HG02610 (cell line): ENCODE measurements around the gene CD99L2.
A peak's percentile ranks its signal among the peaks of the same experiment; 100 is the strongest.

Experiments
- ATAC-seq: cut with Tn5 transposase; IDR thresholded peaks from one replicate; pipeline ENCODE4 v1.9.1; 2021; ENCODE audit warnings: mild to moderate bottlenecking, moderate library complexity; ENCODE audit not compliant: unreplicated experiment

The CD99L2 gene, protein sequence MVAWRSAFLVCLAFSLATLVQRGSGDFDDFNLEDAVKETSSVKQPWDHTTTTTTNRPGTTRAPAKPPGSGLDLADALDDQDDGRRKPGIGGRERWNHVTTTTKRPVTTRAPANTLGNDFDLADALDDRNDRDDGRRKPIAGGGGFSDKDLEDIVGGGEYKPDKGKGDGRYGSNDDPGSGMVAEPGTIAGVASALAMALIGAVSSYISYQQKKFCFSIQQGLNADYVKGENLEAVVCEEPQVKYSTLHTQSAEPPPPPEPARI

DNA sequence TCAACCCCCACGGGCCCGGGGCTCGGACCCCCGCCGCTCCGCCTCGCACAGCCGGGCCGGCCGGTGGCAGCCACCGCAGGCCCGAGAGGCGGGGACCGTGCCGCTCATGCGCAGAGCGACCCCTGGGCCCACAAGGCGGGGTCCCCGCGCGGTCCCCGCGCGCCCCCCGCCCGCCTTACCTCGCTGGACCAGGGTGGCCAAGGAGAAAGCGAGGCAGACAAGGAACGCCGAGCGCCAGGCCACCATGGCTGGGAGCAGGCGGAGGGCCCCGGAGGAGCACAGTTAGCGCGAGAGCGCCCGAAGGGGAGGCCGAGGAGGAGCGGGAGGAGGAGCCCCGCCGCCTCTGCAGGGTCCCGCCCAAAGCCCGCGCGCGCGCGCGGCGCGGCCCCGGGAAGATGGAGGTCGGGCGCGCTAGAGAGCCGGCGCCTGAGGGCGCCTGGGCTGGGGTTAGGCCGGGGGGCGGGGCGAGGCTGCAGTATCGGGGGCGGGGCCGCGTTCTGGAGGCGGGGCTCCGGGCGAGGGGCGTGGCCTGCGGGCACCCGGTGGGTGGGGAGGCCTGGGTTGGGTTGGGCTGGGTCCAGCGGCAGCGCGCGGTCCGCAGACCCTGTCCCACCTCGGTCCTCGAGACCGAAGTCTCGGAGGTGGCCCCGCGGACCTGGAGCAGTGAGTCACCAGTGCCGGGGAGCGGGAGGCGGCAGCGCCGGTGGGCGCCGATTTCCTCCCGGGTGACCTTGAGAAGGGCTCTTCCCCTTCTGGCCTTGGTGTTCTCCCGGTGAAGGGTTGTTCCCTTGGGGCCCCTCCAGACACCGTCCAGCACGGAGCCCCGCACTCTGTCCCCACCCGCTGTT, at the start of gene CD99L2:
Gene CD99L2, minus strand, starts transcription at position 326 of the 848 bp plus-strand sequence. Its CDS starts 80 bp downstream, at position 246.
- peak; percentile 92 for ATAC-seq

DNA sequence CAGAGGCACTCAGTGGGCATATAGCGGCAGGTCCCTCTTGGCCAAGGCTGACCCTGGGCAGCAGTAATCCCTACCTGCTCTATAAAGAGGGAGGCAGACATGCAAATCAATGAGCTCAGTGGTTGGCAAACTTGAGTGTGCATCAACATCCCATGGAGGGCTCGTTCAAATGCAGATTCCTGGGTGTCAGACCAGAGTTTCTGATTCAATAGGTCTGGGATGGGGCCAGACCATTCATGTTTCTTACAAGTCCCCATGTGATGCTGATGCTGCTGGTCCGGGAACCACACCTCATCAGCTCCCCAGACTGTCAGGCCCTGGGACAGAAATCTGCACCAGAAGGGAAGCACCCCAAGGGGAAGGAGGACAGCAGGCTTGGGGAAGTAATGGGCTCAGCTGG, 45.8 kb upstream of the CD99L2 start:
- ATAC-seq, result no peak

DNA sequence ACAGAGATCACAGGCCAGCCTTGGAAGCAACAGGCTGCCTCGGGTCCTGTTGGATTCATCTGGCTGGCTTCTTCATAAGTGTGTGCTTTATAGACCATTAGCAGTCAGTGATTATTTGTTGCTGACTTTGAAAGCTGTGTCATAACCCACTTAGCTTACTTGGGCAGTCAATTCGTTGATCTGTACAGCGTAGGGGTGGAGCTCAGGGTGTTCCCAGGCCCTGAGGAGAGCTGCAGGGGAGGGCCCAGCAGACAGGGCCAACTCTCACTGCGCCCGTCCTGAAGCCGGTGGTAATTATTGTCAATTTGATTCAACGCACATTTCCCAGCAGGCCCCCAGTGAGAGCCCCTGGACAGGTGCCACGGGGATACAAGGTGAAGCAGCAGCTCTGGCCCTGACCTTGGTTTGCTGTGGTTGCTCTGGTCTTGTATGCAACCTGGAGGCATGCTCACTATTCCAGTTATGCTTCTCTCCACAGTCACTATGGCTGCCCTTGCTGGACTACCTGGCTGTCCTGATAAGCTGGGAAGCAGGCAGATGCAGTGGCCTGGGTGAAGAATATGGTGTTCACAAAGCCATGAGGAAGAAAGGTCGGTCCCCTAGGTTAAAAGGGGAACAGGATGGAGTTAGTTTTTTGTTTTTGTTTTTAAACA, 44.6 kb upstream of the CD99L2 start:
- no peak for ATAC-seq

DNA sequence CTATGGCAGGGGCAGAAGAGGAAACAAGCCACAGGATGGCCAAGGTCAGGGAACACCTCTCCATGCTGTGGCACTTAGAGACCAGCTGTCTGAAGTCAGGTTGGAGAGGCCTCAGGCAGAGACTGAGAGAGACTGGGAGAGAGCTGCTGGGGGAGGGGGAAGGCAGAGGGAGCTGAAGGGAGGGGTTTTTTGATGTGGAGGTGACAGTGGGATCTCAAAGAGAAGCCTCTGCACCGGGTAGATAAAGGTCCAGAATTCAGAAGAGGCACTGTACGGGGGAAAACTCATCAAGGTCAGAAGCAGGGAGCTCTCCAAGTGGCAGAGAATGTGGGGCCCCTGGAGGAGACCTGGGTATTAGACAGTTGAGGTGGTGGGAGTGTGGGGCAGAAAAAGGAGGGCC, 43.1 kb upstream of the CD99L2 start:
- ATAC-seq, result no peak

DNA sequence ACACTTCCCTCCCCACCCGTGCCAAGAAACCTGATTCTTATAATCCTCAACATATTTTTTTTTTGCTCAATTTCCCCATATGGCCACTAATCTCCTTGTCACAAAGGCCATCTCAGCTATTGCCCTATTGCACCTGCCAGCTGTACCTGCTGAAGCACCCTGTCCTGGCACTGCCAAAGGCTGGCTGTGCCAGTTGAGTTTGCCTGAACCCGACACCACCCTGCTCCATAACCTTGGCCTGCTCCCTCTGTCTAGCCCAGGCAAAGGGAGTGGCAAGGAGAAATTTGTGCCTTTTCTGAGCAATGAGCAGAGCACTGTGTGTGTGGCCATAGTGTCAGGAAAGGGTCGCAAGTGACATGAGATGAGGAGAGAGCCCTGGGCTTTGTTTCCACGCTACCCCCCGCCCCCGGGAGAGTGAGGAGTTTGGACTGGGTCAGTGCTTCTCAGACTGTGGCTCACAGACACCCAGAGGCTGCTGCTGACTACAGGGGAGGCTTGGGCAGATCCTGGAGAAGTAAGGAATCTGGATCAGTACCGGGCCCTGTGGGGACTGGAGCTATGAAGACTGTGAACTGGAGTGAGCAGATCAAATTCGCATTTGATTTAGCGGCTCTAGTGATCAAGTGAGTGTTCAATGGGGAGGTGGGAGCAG, 42.5 kb upstream of the CD99L2 start:
- ATAC-seq, result no peak

DNA sequence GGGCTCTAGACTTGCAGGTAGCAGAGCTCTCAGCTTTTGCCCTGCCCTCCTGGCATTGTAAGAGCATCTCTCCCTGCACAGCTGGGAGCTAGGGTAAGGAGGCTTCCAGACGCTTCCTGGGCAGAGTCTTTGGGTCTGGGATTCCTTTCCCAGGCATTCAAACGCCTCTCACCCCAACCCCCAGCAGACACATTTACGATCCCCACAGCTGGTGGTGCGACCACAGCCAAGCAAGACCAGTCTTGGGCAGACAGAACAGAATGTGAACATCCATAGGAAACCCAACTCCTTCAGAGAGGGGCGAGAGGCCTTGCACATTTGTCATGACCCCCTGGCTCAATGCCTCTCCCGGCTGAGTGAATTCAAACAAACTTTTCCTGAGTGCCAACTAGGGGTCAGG, 38.1 kb upstream of the CD99L2 start:
- ATAC-seq, result no peak

DNA sequence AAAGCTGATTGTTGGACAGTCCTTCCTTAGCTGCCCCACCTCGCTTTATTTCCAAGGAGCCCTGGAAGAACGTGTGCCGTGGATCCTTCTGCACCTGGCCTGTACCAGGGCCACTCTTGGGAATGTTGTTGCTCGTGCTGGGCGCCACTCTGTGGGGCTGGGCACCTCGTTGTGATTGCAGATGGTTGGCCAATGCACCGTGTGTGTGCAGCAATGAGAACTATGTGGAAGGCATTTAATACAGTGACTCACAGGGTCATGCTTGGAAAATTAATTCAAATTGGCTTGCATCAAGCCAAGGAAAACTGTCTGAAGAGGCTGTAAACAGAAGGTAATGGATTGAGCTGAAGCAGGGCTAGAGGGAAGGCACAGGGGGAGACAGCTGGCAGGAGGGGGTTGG, 37.0 kb upstream of the CD99L2 start:
- ATAC-seq, result no peak

DNA sequence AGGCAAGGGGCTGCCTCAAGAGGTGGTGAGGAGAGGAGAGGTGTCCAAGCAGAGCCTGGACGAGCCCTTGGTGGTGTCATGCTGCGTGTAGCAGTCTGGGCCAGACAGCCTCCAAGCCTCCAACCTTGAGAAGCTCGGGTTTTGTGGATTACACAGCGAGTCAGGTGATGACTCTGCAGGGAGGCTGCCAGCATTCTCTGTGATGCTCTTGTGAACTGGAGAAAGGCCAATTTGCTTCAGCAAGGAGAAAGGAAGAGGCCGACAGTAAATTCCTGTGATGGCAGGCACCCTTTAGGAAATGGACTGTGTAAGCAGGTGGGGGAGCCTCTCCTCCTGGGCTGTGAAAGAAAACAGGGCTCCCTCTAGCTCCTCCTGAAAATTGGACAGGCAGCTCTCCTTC, 36.0 kb upstream of the CD99L2 start:
- ATAC-seq, result no peak

DNA sequence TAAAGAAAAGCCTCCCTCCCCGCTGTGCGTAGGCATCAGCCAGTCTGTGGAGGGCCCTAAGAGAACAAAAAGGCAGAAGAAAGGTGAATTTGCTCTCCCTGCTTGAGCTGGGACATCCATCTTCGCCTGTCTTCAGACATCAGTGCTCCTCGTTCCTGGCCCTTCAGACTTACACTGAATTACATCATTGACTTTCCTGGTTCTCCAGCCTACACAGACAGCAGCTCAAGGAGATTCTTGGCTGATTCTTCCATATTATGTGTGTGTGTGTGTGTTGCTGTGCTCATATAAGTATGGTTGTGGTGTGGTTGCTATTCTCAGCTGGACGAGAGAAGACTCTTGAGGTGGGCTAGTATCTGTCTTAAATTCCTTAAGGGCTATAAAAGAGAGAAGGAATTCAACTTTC, 35.5 kb upstream of the CD99L2 start:
- ATAC-seq, result no peak

DNA sequence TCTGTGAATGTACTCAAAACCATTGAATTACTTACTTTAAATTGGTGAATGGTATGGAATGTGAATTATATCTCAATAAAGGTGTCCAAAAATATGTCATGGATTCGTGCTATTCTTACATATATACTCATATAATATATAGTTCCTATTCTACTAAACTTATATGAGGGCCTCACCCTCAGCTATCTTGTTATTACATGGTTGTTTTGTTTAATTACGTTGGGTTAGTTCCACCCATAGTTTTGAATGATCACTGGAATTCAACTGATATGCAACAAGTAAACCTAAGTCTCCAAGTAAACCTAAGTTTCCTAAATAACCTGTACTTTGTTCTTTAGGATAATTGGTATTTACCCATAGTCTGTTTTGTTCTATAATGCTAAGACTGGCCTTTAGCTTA, 30.6 kb upstream of the CD99L2 start:
- ATAC-seq, result no peak

DNA sequence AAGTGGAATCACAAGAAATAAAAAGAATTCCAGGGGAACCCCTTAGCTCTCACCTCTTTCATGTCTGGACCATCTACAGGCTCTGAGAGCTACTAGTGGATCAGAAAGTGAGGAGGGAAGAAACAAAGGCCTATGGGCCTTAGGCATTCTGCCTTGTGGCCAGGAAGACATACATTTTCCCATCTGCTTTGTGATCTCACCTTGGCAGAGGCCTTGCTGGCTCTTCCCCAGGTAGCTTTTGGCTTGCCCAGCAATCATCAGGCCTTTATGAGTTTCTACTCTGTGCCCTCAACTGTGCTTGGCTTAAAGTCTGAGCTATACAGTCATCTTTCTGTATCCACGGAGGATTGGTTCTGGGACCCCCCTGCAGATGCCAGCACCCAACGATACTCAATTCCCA, 28.3 kb upstream of the CD99L2 start:
- ATAC-seq, result no peak

DNA sequence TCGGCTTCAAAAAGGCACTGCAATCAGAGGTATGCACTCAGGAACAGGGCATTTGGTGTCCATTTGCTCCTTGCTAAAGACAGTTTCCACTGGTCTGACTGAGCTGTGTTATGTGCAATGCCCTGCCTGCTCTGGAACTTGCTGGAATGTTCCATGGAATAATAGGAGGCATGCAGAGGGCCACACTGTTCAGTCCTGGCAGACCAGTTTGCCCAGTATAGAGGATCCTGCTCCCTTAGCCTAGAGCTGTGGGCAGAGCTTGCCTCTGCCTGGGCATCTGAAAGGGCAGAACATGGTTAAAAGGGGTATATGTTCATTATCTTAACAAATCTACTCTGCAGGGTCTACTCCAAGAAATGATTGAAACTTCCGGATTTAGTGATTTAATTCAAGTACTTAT, 27.8 kb upstream of the CD99L2 start:
- ATAC-seq, result no peak

DNA sequence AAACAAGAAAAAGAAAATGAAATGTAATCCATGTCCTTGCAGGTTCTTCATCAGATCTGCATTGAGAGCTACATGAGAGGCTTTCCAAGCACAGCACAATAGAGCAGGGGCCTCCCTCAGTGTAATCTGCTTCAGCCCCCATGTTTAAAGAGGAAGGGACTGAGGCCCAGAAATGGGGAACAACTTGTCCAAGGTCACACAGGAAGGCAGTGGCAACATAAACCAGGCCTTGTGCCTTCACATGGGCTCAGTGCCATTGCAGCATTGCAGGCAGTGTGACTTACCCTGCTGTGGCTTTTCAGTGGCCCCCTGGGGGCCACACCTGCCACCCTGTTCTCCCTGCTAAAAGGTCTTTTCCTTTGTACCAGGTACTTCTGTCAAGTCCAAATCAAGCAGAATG, 20.9 kb upstream of the CD99L2 start:
- ATAC-seq, result no peak

DNA sequence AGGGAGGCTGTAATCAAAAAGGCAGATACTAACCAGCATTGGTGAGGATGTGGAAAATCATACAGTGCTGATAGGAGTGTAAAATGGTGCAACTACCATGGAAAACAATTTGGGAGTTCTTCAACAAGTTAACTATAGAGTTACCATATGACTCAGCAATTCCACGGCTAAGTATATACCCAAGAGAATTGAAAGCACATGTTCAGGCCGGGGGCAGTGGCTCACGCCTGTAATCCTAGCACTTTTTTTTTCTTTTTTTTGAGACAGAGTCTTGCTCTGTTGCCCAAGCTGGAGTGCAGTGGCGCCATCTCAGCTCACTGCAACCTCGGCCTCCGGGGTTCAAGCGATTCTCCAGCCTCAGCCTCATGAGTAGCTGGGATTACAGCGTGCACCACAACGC, 15.0 kb upstream of the CD99L2 start:
- ATAC-seq, result no peak

DNA sequence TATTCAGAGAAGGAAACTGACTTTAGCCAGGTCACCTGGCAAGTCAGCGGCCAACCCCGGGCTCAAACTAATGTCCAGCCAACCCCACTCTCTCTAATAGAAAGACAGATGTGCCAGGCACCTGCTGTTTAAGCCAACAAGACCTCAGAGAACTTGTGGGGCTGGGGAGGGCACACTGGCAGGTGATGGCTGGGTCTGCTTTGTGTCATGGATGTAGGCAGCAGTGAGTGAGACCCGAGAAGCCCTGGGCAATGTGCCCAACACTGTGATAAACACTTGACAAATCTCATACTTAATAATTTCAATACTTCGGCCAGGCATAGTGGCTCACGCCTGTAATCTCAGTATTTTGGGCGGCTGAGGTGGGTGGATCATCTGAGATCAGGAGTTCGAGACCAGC, 9.0 kb upstream of the CD99L2 start:
- ATAC-seq, result no peak

DNA sequence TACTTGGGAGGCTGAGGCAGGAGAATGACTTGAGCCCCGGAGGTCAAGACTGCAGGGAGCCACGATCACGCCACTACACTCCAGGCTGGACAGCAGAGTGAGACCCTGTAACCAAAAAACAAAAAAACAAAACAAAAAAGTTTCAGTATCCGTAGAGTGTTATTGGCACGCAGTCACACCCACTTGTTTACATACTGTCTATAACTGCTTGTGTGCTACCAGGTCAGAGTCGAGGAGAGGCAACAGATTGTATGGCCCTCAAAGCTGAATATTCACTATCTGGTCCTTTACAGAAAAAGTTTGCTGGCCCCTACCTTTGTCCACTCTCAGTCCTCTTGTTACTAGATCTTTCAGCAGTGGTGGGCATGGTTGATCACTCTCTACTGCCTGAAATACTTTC, 8.2 kb upstream of the CD99L2 start:
- no peak for ATAC-seq

DNA sequence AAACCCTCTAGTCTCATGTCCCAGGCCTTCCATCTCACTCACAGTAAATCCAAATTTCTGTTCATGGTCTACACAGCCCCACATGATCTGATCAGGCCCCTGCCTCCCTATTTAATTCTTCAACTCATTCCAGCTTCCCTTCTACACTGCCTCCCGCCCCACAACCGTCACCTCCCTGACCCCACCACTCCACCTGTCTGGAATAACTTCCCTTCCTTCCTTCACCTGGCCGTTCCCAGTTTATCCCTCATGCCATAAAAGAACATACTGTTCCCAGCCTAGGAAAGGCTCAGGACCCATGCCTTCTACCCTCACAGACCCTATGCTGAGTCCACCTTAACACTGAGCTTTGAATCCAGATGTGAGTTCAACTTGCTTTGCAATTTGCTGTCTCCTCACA, 6.8 kb upstream of the CD99L2 start:
- no peak for ATAC-seq

DNA sequence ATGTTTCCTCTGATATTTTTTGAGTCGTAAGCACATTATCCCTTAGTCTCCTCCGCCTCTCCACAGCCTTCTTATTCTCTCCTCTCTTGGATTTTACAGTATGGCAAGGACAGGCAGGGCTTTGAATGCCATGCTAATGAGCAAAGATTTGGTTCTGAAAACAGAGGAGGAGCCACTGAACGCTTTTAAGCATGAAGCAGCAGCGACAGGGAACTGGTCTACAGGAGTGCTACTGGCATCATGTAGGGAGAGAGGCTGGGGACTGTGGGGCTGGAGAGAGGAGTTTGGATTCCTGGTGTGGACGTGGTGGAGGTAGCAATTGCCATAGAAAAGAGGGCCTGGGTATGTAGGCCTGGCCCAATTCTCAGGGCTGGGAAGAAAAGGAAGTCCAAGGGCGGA, 4.6 kb upstream of the CD99L2 start:
- ATAC-seq, result no peak

DNA sequence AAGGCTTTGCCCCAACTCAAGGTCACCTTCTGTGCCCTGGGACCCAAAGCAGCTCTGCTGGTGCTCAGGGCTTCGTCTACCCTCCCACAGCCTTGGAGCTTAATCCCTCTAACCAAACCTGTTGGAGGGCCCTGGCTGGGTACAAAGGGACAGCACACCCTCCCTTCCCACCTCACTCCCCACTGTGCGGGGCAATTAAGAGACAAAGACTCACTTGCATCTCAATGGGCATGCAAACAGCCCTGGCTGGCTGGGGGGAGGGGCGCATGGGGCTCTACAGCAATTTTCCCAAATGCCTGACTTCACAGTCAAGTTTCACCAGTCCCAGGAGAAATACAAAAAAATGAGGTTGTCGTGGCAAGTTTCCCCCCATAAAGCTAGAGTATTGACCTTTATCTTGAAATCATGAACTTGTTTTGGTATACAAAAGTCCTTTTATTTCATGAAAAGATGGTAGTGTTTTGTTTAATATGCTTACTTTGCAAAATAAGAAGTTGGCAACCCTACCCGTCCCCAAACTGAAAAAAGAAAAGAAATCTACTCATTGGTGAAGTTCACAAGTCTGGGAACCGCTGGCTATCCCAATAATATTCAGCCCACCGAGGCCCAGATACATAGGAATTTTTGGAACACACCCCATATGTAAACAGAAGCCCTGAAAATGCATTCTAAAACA, 4.1 kb upstream of the CD99L2 start:
- ATAC-seq, result no peak

DNA sequence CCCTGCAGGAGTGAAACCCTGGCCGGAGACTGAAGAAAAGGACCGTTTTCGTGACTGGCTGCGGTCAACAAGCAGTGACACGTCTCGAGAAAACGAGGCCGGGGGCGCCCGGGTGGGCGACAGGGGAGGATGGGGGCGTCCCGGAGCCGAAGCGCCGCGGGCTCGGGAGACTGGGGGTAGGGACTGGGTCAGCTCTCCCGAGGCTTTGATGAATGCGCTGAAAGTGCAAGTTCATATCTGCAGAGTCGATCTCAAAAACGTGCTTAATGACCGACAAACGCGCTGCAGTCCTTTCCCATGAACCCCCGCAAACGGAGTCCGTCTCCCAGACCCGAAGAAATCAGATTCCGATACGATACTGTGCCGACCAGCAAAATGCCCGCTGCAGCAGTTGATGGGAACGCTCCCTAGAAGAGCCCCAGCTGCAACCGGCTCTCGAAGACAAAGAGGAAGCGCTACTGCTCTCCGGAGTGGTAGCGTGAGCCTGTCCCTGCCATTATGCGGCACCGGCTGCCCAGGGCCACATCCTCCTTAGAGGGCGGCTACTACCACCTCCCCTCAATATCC, 806 bp upstream of the CD99L2 start:
- ATAC-seq, result peak; percentile 29
